ENCODE results near the gene RALGDS. TPM values are rescaled to one million over a fixed set of nuclear protein-coding genes. Genes with fewer than 3 reads are reported as not detected.

The RALGDS gene
- total RNA-seq, 6 experiments from 2014 or later, result 12.1 to 15.8 (median 14.8) TPM

DNA sequence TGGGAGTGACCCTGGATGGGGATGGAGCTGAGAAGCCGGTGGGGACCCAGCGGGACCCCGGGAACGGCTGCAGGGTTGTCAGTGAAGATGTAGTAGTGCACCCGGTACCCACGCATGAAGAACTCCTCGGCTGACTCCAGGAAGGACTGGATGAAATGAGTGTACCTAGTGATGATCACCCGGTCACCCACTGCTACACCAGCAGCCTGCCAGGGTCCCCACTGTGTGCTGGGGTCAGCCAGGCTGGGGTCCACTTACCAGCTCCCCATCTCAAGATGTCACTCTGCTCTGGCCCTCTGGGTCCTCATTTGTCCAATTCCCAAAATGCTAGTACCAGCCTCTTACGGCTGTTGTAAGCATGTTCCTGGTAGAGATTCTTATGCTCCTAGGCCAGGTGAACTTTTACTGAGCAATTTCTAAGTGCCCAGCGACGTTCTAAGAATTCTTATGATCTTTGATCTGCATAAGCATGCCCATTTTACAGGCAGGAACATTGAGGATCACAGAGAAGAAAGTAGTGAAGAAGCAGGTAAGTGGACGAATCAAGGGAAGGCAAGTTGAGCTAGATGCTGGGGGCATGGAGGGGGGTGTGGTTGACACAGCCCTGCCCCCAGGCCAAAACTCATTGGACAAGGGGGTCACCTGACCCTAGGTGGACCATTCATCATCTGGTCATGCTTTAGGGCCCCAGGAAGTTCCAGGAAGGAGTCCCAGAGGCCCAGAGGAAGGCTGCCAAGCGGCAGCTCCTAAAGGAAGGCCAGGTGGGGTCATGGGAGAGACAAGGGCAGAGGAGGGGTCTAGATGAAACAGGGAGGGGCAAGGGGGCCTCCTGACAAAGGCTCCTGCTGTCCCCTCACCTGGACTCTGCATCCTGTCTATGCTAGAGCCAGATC, 33.3 kb upstream of the RALGDS start:
- Mint-ChIP-seq H3K27ac (no peak overlapping the region), H3K36me3 (ENCODE audit: low read depth) (no peaks in the 10 kb centered on the region), H3K9me3 (no peaks in the 10 kb centered on the region), H3K4me3 (no peak overlapping the region), H3K27me3 (ENCODE audit: insufficient read depth) (peaks cover 1% of the 10 kb centered on the region), H3K4me1 (ENCODE audit: low read depth) (no peaks in the 10 kb centered on the region; the same call in 1 of the 2 replicates)
- no peak for DNase-seq
- TF ChIP-seq, protein P1, sequence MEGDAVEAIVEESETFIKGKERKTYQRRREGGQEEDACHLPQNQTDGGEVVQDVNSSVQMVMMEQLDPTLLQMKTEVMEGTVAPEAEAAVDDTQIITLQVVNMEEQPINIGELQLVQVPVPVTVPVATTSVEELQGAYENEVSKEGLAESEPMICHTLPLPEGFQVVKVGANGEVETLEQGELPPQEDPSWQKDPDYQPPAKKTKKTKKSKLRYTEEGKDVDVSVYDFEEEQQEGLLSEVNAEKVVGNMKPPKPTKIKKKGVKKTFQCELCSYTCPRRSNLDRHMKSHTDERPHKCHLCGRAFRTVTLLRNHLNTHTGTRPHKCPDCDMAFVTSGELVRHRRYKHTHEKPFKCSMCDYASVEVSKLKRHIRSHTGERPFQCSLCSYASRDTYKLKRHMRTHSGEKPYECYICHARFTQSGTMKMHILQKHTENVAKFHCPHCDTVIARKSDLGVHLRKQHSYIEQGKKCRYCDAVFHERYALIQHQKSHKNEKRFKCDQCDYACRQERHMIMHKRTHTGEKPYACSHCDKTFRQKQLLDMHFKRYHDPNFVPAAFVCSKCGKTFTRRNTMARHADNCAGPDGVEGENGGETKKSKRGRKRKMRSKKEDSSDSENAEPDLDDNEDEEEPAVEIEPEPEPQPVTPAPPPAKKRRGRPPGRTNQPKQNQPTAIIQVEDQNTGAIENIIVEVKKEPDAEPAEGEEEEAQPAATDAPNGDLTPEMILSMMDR (IDR thresholded peaks at IDR 0.05), result no peak

DNA sequence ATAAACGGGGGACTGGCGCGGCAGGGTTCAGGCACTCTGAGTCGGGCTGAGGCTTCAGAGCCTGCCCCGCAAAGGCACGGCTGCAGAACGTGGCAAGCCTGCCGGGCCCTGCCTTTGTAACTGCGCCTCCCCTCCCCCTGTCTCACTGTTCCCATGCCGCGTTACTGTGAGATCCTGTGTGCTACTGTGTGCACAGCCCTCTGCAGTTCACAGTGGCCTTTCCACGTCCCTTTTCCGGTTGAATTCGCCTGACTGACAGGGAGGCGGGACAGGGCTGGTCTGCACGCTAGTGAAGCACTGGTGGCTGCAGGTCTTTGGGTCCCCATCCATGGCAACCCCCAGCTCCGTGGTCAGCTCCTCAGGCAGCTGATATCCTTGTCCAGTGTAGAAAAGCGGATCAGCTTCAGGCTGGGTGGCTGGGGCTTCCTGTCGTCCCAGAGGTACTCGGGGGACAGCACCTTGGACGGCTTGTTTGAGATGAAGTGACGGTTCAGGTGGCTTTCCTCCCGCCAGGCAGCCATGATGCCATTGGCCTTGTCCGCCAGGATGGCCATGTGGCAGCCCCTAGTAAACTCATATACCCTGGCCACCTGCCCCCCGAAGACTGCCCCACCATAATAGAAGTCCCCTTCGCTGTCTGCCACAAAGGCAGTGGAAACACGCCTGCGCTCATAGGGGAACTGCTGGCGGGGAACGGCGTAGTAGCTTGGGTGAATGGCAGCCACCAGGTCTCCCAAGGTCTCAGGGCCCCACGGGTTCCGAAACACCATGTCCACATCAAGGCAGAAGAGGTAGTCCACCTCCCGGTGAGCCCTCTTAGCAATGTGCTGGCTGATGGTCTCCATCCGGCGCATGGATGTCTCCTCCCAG, 32.4 kb upstream of the RALGDS start:
- no peaks in the 10 kb centered on the region for H3K9me3 Mint-ChIP-seq
- no peak overlapping the region for H3K4me3 Mint-ChIP-seq
- TF ChIP-seq, protein P1 (IDR thresholded peaks at IDR 0.05), result no peak
- H3K4me1 Mint-ChIP-seq (ENCODE audit: low read depth), result peaks cover under 1% of the 10 kb centered on the region; the same call in 1 of the 2 replicates
- H3K36me3 Mint-ChIP-seq (ENCODE audit: low read depth), result no peaks in the 10 kb centered on the region
- H3K27ac Mint-ChIP-seq, result no peak overlapping the region
- DNase-seq, result no peak
- H3K27me3 Mint-ChIP-seq (ENCODE audit: insufficient read depth), result peaks cover 1% of the 10 kb centered on the region

DNA sequence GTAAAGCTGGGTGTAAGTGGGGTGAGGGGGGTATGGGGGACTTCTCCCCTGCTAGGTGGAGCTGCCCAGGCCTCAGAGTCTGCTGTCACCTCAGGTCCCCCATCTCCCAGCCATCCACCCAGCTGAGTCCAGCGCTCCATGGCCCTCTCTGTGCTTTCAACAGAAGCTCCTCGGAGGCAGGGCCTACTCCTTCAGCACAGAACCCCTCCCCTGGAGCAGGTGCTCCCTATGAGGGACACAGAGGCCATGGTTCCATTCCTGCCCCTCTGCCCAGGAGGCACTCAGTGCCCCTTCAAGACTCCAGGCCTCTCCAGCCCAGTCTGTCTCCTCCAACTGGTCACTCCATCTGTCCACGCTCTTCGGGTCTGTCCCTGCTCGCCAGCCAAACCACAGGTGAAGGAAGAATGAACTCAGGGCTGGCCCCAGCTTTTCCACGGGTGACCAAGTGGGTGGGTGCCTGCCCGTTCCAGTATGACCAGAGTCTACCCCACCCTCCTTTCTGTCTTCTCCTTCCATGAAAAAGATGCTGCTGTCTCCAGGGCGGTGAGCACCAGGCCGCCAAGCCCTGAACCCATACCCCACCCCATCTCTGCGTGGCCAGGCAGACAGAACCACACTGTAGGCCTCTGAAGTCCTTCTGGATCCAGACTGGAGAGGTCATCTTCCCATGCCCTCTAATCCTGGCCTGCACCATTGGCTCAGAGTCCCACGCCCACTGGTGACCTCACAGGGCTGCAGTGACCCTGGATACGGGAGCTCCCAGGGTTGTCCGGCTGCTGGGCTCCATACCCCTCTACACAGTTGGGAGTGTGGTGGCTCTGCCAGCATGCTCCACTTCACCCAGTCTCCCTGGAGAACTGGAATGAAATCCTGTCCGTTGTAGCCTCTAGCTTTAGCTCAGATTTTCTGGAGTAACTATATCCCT, 30.8 kb upstream of the RALGDS start:
- H3K36me3 Mint-ChIP-seq (ENCODE audit: low read depth), result no peaks in the 10 kb centered on the region
- H3K27ac Mint-ChIP-seq, result no peak overlapping the region
- DNase-seq, result no peak
- H3K4me1 Mint-ChIP-seq (ENCODE audit: low read depth), result peaks cover 8% of the 10 kb centered on the region
- no peak overlapping the region for H3K4me3 Mint-ChIP-seq
- H3K27me3 Mint-ChIP-seq (ENCODE audit: insufficient read depth), result no peaks in the 10 kb centered on the region; the same call in none of the 2 replicates
- TF ChIP-seq, protein P1 (IDR thresholded peaks at IDR 0.05), result no peak
- H3K9me3 Mint-ChIP-seq, result no peaks in the 10 kb centered on the region

DNA sequence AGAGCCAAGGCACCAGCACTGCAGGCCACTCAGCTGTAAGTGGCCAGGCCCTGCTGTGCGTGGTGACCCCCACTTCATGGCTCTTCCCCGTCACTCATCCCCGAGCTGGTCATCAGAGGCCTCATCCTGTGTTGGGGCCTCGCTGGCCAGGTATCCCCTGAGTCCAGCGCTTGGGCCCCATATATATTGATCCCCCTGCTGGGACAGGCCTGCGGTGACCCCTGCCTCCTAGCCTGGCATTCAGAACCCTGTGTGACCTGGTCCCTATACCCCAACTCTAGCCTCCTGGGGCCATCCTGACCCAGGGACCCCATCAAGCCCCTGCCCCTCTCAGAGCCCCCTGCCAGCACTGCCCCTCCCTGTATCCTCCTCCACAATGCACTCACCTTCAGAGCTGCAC, 30.0 kb upstream of the RALGDS start:
- peaks cover 8% of the 10 kb centered on the region for H3K4me1 Mint-ChIP-seq (ENCODE audit: low read depth)
- H3K27me3 Mint-ChIP-seq (ENCODE audit: insufficient read depth), result no peaks in the 10 kb centered on the region; the same call in 1 of the 2 replicates
- TF ChIP-seq, protein P1 (IDR thresholded peaks at IDR 0.05), result no peak
- H3K27ac Mint-ChIP-seq, result no peak overlapping the region
- no peak for DNase-seq
- no peak overlapping the region for H3K4me3 Mint-ChIP-seq
- no peaks in the 10 kb centered on the region for H3K9me3 Mint-ChIP-seq
- H3K36me3 Mint-ChIP-seq (ENCODE audit: low read depth), result no peaks in the 10 kb centered on the region
